ENCODE measurements around the gene ATXN3L.

The ATXN3L gene

GRCh38 chrX:13307041-13307440, 12.8 kb downstream of the ATXN3L start:
- DNase-seq (ENCODE audit: low read depth in 3 of 3): no peak

DNA sequence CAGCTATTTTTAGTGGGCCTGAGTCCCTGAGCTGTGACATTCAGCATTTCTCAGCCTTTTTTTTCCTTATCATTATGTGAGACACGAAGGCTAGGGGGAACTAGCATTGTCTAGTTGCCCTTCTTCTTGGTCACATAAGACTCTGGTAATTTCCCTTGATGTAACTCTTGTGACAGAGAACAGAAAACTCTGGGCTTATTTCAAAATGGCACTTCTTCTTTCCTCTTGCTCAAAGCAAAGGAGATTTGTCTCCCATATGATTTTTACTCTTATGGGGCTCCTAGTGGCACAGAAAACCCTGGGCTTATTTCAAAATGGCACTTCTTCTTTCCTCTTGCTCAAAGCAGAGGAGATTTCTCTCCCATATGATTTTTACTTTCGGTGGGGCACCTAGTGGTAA, 14.7 kb downstream of the ATXN3L start:
- no peak for DNase-seq (ENCODE audit: low read depth in 3 of 3)

- no peak for DNase-seq (ENCODE audit: low read depth in 3 of 3)
Observed at GRCh38 chrX:13304052-13304451, 15.8 kb downstream of the ATXN3L start.

DNA sequence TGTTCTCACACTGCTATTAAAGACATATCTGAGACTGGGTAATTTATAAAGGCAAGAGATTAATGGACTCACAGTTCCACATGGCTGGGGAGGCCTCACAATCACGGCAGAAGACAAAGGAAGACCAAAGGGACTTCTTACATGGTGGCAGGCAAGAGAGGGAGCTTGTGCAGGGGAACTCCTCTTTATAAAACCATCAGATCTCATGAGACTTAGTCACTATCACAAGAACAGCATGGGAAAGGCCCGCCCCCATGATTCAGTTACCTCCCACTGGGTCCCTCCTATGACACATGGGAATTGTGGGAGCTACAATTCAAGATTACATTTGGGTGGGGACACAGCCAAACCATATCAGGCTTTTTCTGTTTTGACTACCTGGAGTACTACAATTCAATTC, 16.6 kb downstream of the ATXN3L start:
- DNase-seq (ENCODE audit: low read depth in 3 of 3): peak in 1 of 3 experiments; percentile 3

GRCh38 chrX:13298836-13299235, 21.0 kb downstream of the ATXN3L start:
- no peak for DNase-seq (ENCODE audit: low read depth in 3 of 3)

DNA sequence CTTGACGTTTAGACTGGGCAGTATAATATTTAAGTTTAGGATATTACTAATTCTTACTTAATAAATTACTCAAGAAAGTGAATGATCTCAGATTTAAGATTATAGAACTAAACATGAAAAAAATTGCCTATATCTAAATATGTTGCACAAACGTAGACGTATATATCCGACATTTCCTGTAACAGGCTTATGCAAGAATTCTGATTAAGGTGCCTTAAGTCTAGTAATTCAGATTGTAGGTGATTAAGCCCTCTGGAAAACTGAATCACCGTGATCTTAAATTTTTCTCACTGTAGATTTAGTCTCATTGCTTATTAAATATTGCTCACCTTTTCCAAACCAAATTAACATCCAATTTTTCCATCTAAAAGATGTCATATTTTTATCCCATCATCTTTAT, 24.0 kb downstream of the ATXN3L start:
- no peak for DNase-seq (ENCODE audit: low read depth in 3 of 3)

DNA sequence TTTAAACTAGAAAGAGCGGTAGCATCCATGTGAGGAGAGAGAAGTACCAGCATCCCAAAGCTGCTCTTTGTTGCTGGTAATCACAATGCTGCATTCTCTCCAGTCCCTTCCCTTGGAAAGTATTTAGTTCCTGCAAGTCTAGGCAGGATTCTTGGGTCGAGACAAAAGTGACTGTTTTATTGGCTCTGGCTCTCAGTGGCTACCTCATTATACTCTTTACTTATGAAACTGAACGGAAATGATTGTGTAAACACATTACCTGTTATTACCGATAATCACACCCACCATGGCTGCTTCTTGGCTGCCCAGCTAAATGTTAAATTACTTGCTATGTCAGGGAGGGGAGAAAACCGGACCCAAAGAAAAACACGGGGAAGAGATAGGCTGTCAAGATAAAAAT, 26.2 kb downstream of the ATXN3L start:
- no peak for DNase-seq (ENCODE audit: low read depth in 3 of 3)

GRCh38 chrX:13290891-13291614, 28.8 kb downstream of the ATXN3L start:
- DNase-seq (ENCODE audit: low read depth in 3 of 3): no peak

- no peak for DNase-seq (ENCODE audit: low read depth in 3 of 3)
Observed at GRCh38 chrX:13288671-13289070, 31.2 kb downstream of the ATXN3L start.

DNA sequence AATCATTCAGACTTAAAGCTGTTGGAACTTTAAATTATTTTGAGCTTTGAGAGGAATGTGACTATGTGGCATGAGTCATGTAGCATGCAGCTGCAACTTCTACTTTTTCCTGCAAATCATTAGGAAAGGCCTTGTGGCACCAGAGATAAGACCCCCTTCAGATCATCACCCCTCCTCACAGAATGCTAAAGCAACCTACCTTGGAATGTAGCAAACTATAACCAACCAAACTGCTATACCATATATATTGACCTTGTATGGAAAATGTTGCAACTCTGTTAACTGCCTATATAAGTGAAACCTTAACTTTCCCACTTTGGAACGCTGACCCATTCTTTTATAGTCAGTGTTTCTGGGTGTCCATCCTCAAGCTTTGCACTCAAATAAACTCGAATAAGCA, 32.0 kb downstream of the ATXN3L start:
- no peak for DNase-seq (ENCODE audit: low read depth in 3 of 3)

- DNase-seq (ENCODE audit: low read depth in 3 of 3): no peak
Observed at GRCh38 chrX:13285693-13286092, 34.2 kb downstream of the ATXN3L start.

- no peak for DNase-seq (ENCODE audit: low read depth in 3 of 3)
Observed at GRCh38 chrX:13285229-13285628, 34.6 kb downstream of the ATXN3L start.

GRCh38 chrX:13284570-13284969, 35.3 kb downstream of the ATXN3L start:
- no peak for DNase-seq (ENCODE audit: low read depth in 3 of 3)

- DNase-seq (ENCODE audit: low read depth in 3 of 3): no peak
Observed at GRCh38 chrX:13283950-13284546, 35.8 kb downstream of the ATXN3L start.

GRCh38 chrX:13283512-13283911, 36.3 kb downstream of the ATXN3L start:
- DNase-seq (ENCODE audit: low read depth in 3 of 3): no peak

- no peak for DNase-seq (ENCODE audit: low read depth in 3 of 3)
Observed at GRCh38 chrX:13281289-13281688, 38.6 kb downstream of the ATXN3L start.

DNA sequence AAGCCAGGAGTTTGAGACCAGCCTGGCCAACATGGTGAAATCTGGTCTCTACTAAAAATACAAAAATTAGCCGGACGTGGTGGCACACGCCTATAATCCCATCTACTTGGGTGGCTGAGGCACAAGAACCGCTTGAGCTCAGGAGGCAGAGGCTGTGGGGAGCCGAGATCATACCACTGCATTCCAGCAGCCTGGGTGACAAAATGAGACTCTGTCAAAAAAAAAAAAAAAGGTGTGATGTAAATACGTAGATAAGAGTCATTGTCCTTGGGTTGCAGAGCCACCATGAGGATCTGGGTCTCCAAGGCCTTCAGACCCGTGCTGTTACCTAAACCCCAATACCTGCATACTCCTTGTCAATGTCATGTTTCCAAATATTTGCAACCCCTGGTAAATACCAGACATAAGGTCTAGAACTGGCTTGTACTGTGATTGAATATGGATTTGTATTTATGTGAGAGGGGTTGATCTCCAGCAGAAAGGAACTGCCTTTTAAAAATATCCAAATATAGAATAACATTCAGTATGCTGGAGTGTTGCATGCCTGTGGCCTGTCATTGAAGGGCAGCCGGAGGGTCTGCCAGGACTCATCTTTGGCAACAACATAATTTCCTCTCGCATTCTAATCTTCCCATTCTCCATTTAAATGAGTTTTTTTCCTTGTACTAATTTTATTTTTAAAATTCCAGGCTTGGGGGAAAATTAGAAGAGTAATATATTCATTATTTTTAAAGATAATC, 40.4 kb downstream of the ATXN3L start:
- no peak for DNase-seq (ENCODE audit: low read depth in 3 of 3)

DNA sequence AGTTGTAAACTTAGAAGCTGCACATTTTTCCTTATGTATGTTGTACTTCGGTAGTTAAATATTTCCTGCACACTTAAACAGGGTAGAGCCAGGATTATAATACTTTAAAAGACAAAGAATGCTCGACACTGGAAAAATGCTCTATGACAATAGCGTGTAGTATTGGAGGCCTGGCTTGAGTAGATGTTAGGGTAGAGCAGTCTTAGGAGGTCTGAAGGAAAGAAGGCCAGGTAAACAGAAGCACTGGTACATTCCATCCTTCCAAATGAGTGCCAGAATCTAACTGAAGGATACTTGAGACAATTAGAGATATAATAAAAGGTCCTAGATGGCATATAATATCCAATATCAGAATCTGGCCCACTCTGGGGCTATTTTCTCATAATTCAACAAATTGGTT, 42.3 kb downstream of the ATXN3L start:
- DNase-seq (ENCODE audit: low read depth in 3 of 3): no peak

DNA sequence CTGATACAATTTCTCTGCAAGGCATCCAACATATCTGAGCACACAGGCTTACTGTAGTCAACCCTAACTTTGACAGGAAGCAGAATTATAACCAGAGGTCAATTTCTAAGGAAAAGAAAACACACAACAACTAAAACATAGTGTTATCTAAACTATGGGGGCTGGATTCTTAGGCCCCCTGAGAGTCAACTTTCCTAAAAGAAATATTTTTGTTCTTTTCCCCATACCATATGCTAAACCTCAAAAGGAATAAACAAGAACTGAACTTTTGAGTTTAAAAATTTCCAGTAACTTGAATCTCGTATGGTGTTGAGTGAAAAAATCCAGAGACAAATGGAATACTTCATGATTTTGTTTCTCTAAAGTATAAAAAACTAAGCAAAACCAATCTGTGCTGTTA, 42.9 kb downstream of the ATXN3L start:
- DNase-seq (ENCODE audit: low read depth in 3 of 3): no peak

DNA sequence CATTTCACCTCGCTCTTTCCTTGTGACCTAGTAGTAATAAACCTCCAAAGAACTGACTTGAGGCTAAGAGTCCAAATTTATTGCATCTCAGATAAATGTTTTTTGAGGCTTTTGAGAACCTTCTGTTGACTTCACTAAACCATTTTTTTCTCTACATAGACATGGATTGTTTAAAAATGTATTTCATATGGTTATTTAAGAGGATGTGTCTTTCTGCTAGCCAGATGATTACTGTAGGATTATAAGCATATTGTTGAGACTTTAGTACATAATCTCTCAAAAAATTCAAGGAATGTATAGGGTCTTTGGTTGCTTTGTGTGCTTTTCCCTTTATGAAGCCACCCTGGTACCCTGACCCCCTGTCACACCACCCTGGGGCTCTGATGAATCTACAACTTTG, 44.8 kb downstream of the ATXN3L start:
- no peak for DNase-seq (ENCODE audit: low read depth in 3 of 3)

DNA sequence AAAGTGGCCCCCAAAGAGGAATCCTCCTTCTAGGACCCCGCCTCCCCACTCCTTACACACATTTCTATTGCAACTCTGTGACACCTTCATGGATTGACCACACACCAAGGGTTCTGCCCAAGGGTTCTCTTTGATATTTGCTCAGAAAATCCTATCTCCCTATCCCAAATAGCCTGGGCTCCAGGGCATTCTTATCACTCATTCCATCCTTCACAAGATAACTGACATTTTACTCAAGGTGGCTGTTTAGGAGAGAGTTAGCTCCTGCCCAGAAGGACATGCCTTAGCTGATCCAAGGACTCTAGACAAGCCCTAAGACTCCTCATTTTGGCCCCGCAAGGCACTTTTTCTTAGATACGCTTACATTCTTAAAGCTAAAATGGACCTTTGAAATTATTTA, 47.4 kb downstream of the ATXN3L start:
- no peak for DNase-seq (ENCODE audit: low read depth in 3 of 3)

- no peak for DNase-seq (ENCODE audit: low read depth in 3 of 3)
Observed at GRCh38 chrX:13271511-13271910, 48.3 kb downstream of the ATXN3L start.

- DNase-seq (ENCODE audit: low read depth in 3 of 3): no peak
Observed at GRCh38 chrX:13270360-13270759, 49.5 kb downstream of the ATXN3L start.

All from stimulated activated CD4-positive, alpha-beta T cell treated with anti-CD3 and anti-CD28 coated beads, TNF-alpha, amount 100 ng/mL, for 24 hours (primary cell).